NT2/D1 (cell line): ENCODE measurements around the gene CIDEB.
A peak's percentile ranks its signal among the peaks of the same experiment; 100 is the strongest.

Experiments used
- DNase-seq: peaks from one replicate; pipeline ENCODE4 v3.0.0-alpha.2; 2011; ENCODE audit warnings: low read depth, low spot score
- H3K27me3 ChIP-seq: 2 replicates; pipeline ENCODE4 v1.6.0; 2011; ENCODE audit warnings: mild to moderate bottlenecking; ENCODE audit not compliant: insufficient read length, insufficient read depth
- H3K36me3 ChIP-seq: 2 replicates; pipeline ENCODE4 v1.6.1; 2011; ENCODE audit warnings: mild to moderate bottlenecking, low read length, mixed read lengths; ENCODE audit not compliant: insufficient read depth, insufficient read length
- H3K4me1 ChIP-seq: 2 replicates; pipeline ENCODE4 v1.5.1; 2011; ENCODE audit not compliant: insufficient read depth, insufficient read length
- H3K4me3 ChIP-seq: 2 replicates; pipeline ENCODE4 v1.5.1; 2011; ENCODE audit warnings: low read depth; ENCODE audit not compliant: insufficient read length
- H3K9ac ChIP-seq: 2 replicates; pipeline ENCODE4 v1.6.0; 2011; ENCODE audit warnings: low read depth; ENCODE audit not compliant: insufficient read length
- H3K9me3 ChIP-seq: 2 replicates; pipeline ENCODE4 v1.5.1; 2011; ENCODE audit warnings: mild to moderate bottlenecking, low read length; ENCODE audit not compliant: insufficient read depth
- SUZ12 ChIP-seq: IDR thresholded peaks from 2 replicates; pipeline ENCODE4 v1.6.1; 2011; ENCODE audit not compliant: insufficient read length, insufficient read depth; ENCODE audit errors: extremely low read depth
- YY1 ChIP-seq: IDR thresholded peaks from 2 replicates; pipeline ENCODE4 v1.6.1; 2011; ENCODE audit not compliant: insufficient read length, insufficient read depth
- ZNF274 ChIP-seq: IDR thresholded peaks from 2 replicates; pipeline ENCODE4 v1.6.1; 2011; ENCODE audit warnings: mild to moderate bottlenecking, low read depth, low read length

CIDEB gene

GRCh38 chr14:24337824-24338175, 30.0 kb upstream of the CIDEB start:
- H3K36me3 ChIP-seq, result no peaks in the 10 kb centered on the region
- TF ChIP-seq SUZ12, result no peak
- no peak for TF ChIP-seq ZNF274
- no peak for TF ChIP-seq YY1
- no peak overlapping the region for H3K4me3 ChIP-seq
- no peaks in the 10 kb centered on the region for H3K9me3 ChIP-seq
- no peak for DNase-seq
- H3K9ac ChIP-seq, result no peak overlapping the region
- H3K4me1 ChIP-seq, result no peaks in the 10 kb centered on the region
- peaks cover 34% of the 10 kb centered on the region for H3K27me3 ChIP-seq

- DNase-seq, result no peak
- Histone ChIP-seq H3K4me3 (no peak overlapping the region), H3K4me1 (no peaks in the 10 kb centered on the region), H3K36me3 (no peaks in the 10 kb centered on the region), H3K27me3 (peaks cover 39% of the 10 kb centered on the region), H3K9me3 (no peaks in the 10 kb centered on the region), H3K9ac (no peak overlapping the region)
- no peak for TF ChIP-seq YY1
- TF ChIP-seq ZNF274, result no peak
- no peak for TF ChIP-seq SUZ12
Observed at GRCh38 chr14:24337144-24337823, 29.5 kb upstream of the CIDEB start.

DNA sequence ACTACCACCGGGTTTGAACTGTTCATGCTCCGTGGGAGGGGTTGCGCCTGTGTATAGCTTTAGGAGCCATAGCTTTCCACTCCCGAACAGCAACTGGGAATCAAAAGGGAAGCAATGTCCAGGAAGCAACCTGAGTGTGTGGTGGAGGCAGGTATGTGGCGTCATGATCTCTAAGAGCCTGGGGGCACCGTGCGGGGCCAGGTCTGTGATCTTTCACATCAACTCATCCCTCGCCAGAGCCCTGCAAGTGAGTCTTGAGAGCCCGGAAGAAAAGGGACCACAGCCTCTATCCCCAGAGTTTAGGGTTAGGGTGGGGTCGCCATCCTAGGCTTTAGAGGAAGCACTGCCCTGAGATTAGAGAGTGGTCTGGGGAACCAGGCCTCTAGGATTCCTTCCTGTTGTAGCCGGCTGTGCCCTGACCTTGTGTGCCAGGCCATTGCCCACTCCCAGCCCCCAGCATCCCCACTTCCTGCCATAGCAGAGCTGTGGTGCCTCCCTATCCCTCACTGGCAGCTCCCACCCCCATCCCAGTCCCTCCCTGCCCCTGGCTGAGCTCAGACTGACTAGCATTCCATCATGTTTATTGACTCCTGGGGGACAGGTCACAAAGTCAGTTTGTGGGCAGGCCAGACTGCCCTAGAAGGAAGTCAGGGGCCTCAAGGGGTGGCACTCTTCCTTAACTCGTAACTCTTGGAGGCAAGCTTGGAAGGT, 27.8 kb upstream of the CIDEB start:
- no peaks in the 10 kb centered on the region for H3K9me3 ChIP-seq
- TF ChIP-seq SUZ12, result no peak
- H3K36me3 ChIP-seq, result no peaks in the 10 kb centered on the region
- H3K4me1 ChIP-seq, result no peaks in the 10 kb centered on the region
- no peak overlapping the region for H3K4me3 ChIP-seq
- no peak overlapping the region for H3K9ac ChIP-seq
- no peak for DNase-seq
- H3K27me3 ChIP-seq, result peaks cover 53% of the 10 kb centered on the region

GRCh38 chr14:24334431-24335291, 26.9 kb upstream of the CIDEB start, which contains the start of gene ADCY4:
ADCY4 (minus strand) TSS chr14:24335071; CDS start chr14:24334652, 419 bp downstream.
- Histone ChIP-seq H3K4me1 (no peaks in the 10 kb centered on the region), H3K4me3 (peak within 1 kb of the TSS; percentile 48), H3K9ac (peak within 1 kb of the TSS; percentile 82), H3K36me3 (no peaks in the 10 kb centered on the region), H3K9me3 (no peaks in the 10 kb centered on the region), H3K27me3 (peaks cover 61% of the 10 kb centered on the region)
- no peak for DNase-seq
- TF ChIP-seq YY1 (no peak), ZNF274 (no peak), SUZ12 (no peak)

- H3K27me3 ChIP-seq, result peaks cover 65% of the 10 kb centered on the region
- H3K36me3 ChIP-seq, result no peaks in the 10 kb centered on the region
- peak; percentile 30 for DNase-seq
- no peaks in the 10 kb centered on the region for H3K4me1 ChIP-seq
- peak overlapping the region; percentile 35 for H3K4me3 ChIP-seq
- H3K9ac ChIP-seq, result peak overlapping the region; percentile 66
- TF ChIP-seq ZNF274, result no peak
- TF ChIP-seq SUZ12, result no peak
- TF ChIP-seq YY1, result no peak
- no peaks in the 10 kb centered on the region for H3K9me3 ChIP-seq
Observed at GRCh38 chr14:24332268-24332993, 24.7 kb upstream of the CIDEB start.

DNA sequence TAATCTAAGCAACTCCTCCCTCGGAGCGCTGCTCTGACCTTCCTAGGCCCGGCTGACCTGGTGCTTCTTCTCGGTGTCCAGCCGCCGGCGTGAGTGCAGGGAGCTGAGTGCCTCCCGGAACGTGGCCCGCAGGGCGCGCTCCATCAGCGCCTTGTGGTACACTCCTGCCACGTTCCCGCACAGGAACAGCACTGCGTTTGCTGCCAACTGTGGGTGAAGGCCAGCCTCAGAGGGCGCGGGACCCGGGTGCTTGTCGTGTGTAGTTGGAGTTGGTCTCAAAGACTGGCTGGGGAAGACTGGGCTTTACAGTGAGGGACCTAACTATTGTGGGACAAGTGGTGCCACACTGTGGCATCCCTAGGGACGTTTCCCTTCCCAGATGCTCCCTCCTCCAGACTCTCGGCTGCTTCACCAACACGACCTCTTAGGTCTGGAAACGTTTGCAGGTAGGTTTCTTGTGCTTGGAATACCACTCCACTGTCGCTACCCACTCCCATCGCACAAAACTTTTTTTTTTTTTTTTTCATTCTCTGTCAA, 24.0 kb upstream of the CIDEB start:
- peaks cover 62% of the 10 kb centered on the region for H3K27me3 ChIP-seq
- DNase-seq, result no peak
- H3K9ac ChIP-seq, result no peak overlapping the region
- no peaks in the 10 kb centered on the region for H3K4me1 ChIP-seq
- H3K36me3 ChIP-seq, result no peaks in the 10 kb centered on the region
- no peaks in the 10 kb centered on the region for H3K9me3 ChIP-seq
- no peak for TF ChIP-seq ZNF274
- no peak for TF ChIP-seq YY1
- TF ChIP-seq SUZ12, result no peak
- H3K4me3 ChIP-seq, result no peak overlapping the region
